HG03565 (cell line): Measurements from ENCODE around the gene CENATAC.
"Not testable (repeated sequence)": the region's sequence is repeated elsewhere in the genome, so short reads cannot be mapped to it uniquely, and the experiment has no call there.

ENCODE experiments used
- ATAC-seq: cut with Tn5 transposase; IDR thresholded peaks from one replicate; pipeline ENCODE4 v1.9.1; 2021; ENCODE audit warnings: mild to moderate bottlenecking, moderate library complexity; ENCODE audit not compliant: unreplicated experiment

Gene CENATAC

DNA sequence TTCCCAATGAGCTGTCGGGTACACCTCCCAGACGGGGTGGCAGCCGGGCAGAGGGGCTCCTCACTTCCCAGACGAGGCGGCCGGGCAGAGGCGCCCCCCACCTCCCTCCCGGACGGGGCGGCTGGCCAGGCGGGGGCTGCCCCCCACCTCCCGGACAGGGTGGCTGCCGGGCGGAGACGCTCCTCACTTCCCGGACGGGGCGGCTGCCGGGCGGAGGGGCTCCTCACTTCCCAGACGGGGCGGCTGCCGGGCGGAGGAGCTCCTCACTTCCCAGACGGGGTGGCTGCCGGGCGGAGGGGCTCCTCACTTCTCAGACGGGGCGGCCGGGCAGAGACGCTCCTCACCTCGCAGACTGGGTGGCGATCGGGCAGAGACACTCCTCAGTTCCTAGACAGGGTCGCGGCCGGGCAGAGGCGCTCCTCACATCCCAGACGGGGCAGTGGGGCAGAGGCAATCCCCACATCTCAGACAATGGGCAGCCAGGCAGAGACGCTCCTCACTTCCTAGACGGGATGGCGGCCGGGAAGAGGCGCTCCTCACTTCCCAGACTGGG, 6.4 kb upstream of the CENATAC start:
- not testable (repeated sequence) for ATAC-seq

DNA sequence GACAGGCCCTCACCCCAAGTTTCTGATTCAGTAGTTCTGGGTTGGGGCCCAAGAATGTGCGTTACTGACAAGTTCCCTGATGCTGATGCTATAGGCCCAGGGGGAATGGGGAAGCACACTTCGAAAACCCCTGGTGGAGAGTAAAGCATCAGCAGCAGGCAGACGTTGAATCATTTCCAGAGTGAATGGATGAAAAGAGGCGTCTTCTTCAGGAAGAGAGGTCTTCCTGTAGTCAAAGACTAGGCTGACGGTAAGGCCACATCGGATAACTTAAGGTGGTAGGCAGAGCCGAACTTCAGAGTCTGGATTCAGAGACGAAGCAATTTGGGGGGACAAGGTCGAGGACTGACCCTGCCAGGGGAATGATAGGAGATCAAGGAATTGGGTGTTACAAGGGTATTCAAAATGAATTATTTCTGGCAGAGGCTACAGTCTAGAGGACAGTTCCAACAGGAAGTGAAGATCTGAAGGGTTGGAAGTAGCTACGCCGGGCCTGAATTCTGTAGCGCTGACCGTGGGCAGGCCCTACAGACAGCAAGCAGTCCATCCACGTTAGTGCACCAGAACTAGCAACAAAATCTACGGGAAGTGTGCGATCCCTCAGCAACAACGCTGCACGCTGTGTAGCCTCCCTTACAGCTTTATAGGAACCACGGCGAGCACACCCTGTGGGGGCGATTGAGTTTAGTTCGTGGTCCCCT, 862 bp upstream of the CENATAC start:
- no peak for ATAC-seq

DNA sequence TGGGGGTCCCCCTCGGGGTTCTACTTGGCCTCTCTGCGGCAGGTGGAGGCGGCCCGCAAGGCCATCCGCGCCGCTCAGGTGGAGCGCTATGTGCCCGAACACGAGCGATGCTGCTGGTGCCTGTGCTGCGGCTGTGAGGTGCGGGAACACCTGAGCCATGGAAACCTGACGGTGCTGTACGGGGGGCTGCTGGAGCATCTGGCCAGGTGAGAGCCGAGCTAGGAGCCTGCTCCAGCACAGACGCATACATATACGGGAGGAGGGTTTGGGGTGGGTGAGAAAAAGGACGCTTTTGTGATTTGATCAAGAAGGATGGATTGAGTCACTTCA, 415 bp downstream of the CENATAC start:
- ATAC-seq: no peak

DNA sequence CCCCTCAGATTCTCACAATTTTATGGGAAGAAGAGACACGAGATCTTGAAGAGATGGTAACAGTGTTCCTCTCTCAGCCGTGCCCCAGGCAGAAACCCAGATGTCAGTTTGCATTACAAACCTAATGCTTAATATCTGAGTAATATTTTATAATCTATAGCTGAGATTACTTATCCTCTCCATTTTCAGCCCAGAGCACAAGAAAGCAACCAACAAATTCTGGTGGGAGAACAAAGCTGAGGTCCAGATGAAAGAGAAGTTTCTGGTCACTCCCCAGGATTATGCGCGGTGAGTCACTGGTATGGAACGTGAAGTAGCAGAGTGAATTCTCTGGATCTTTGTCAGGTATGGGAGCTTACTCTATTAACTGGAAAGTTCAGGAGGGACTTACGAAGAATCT, 884 bp downstream of the CENATAC start:
- no peak for ATAC-seq

DNA sequence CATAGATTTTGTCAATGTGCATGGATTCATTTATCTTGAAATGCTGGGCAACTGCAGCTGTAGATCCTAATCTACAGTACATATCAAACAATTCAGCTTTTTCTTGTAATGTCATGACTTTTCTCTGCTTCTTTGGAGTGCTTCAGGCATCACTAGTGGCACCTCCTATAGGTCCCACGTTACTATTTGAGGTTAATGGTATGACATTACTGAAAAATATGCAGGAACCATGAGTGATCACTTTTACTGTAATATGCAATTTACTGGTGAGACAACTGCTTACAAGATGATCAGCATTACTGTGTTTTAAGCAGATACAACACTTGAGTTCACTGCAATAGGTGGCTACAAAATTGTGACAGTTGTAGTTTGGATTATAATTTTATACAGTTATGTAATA, 3.0 kb downstream of the CENATAC start:
- no peak for ATAC-seq

DNA sequence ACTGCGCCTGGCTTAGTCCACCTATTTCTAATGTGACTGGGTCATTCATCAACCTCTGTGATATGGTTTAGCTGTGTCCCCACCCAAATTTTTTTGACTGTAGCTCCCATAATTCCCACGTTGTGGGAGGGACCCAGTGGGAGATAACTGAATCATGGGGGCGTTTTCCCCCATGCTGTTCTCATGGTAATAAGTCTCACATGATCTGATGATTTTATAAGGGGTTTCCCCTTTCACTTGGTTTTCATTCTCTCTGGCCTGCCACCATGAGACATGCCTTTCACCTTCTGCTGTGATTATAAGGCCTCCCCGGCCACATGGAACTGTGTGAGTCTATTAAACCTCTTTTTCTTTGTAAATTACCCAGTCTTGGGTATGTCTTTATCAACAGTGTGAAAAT, 8.7 kb downstream of the CENATAC start:
- no peak for ATAC-seq

DNA sequence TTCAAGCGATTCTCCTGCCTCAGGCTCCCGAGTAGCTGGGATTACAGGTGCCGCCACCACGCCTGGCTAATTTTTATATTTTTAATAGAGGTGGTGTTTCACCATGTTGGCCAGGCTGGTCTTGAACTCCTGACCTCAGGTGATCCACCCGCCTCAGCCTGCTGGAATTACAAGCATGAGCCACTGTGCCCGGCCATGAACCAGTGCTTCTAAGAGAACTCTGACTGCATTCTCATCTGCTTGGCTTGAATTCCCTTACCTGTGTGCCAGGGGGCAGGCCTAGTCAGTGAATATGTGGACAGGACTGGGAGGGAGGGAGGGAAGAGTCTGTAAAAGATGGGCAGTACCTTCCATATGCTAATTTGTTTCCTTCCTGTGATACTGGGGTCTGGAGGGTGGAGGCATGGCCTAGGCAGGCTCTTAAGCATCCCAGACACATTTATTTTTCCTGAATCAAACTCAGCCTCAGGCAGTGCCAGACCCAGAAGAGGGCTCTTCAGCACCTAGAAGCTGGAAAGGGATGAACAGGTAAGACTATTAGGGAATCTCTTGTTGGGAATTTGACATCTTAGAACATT, 13.6 kb downstream of the CENATAC start:
- no peak for ATAC-seq

DNA sequence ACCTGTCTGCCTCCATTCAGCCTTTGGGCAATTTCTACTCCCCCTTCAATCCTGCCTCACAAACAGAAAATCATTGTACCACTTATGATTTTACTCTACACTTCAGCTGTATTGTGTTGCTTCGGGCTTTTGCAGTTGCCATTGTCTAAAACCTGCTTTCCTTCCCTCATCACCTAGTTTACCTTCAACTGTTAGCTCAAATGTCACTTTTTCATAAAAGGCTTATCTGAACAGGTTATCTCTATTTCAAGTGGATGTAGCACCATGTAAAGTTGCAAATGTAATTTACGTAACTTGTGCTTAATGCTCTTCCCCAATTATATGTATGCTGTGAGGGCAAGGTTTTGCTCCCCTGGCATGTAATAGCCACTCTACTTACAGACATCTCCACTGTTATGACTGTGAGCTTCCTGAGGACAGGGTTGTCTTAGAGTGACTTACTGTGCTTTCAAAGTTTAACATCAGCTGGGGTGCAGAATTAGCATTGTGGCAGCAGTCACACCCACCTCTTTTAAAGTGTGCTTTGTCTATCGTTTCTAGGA, 14.8 kb downstream of the CENATAC start:
- no peak for ATAC-seq

DNA sequence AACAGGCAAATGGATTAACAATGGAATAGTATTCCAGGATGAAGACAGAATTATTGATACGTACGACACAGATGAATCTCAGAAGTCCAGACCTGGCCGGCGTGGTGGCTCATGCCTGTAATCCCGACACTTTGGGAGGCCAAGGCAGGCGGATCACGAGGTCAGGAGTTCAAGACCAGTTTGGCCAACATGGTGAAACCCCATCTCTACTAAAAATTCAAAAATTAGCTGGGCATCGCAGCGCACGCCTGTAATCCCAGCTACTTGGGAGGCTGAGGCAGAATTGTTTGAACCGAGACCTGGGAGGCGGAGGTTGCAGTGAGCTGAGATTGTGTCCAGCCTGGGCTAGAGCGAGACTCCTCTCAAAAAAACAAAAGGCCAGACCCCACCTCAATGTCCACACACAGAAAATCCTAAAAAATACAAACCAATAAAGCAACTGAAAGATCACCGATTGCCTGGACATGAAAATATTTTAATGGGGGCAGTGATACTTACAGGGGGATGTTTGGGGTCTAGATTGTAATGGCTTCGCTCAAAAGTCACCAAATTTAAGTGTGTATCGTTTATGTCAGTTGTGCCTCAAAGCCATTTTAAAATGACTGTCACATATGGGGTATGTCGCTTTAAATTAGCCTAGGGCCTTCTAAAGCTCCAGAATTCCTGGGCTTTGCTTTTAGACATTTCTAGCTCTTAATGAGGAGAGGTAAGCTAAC, 16.4 kb downstream of the CENATAC start:
- ATAC-seq: no peak

DNA sequence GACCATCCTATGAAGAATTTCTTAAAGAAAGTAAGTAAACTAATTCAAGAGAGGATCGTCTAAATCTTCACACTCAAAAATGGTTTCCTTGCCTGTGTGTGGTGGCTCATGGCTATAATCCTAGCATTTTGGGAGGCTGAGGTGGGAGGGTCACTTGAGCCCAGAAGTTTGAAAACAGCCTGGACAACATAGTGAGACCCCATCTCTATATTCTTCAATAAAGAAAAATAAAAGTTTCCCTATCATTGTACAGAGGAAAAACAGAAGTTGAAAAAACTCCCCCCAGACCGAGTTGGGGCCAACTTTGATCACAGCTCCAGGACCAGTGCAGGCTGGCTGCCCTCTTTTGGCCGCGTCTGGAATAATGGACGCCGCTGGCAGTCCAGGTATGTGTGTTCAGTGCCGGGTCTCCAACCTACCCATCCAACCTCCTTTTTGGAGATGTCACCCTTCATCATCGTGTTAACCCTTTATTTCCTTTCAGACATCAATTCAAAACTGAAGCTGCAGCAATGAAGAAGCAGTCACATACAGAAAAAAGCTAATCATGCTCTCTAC, 17.2 kb downstream of the CENATAC start:
- no peak for ATAC-seq

DNA sequence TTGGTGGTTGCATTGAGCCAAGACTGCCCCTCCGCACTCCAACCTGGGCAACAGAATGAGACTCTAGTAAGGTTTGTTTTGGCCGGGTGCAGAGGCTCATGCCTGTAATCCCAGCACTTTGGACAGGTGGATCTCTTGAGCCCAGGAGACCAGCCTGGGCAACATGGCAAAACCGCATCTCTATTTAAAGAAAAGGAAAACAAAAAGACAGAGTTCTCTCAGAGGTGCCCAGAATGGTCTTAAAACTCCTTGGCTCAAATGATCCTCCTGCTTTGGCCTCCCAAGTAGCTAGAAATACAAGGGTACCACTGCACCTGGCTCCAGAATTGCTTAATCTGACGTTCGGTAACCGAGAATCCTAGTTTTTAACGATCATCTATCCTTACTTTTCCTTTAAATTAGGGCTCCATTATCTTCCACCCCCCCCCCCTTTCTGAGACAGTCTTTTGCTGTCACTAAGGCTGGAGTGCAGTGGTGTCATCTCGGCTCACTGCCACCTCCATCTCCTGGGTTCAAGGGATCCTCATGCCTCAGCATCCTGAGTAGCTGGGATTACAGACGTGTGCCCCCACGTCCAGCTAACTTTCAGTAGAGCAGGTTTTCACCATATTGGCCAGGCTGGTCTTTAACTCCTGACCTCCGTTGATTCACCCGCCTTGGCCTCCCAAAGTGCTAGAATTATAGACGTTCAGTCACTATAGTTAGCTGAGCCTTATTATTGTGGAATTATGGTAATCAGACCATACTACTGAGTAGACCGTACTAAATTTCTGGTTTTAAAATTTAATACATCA, 18.5 kb downstream of the CENATAC start:
- no peak for ATAC-seq

DNA sequence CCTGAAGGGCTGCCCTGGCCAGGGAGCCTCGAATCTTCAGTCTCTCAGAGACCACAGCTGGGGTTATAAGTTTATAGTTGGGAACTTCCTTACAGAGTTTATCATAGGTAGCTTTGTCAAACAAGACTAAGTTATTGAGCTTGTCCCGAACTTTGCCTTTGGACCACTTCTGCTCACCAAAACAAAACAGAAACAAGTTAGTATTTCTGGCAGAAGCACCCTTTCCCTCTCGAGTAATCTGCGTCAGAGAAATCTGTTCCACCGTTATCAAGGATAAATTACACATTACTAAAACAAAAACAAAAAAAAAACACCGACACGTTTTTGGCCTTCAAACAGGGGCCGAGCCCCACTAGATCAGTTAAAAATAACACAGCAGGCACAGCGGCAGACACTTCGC, 19.4 kb downstream of the CENATAC start:
- not testable (repeated sequence) for ATAC-seq

DNA sequence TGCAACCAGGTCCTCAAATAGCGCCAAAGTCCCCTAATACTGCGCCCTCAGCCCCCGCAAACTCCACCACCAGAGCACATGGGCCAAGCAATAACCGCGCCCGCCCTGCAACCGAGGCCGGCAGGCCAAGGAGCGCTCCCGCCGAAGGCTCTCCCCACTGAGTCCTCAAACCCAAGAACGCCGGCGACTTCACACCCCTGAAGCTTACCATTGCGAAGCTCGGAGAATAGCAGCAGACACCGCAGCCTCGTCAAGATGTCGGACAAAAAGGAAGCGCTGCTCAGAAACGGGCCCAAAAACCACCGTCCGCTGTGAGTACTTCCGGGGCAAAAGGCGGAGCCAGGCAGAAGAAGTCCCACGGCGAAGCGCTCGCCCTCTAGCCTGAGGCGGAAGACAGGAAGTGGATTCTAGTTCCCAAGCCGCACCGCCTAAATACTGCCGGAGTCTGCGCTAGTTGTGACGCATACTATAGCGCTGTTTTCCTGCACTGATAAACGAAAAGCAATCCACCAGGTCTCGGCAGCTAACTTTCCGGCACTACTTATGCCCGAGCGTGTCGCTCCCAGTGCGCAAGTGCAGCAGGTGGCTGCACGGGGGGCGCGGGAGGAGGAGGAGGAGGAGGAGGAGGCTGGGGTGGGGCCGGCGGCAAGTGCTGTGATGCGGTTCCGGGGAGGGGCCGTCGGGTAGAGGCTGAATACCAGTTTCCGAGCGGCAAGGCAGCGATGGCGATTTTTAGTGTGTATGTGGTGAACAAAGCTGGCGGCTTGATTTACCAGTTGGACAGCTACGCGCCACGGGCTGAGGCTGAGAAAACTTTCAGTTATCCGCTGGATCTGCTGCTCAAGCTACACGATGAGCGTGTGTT, 20.4 kb downstream of the CENATAC start, which contains the start of the genes RPS25 and TRAPPC4:
Gene RPS25 (minus strand): TSS at position 270 of the 865 bp plus-strand sequence. CDS start 59 bp downstream, at position 211.
Gene TRAPPC4 (plus strand): TSS at position 693 of the 865 bp plus-strand sequence. CDS start 30 bp downstream, at position 723.
- peak; percentile 74 for ATAC-seq

DNA sequence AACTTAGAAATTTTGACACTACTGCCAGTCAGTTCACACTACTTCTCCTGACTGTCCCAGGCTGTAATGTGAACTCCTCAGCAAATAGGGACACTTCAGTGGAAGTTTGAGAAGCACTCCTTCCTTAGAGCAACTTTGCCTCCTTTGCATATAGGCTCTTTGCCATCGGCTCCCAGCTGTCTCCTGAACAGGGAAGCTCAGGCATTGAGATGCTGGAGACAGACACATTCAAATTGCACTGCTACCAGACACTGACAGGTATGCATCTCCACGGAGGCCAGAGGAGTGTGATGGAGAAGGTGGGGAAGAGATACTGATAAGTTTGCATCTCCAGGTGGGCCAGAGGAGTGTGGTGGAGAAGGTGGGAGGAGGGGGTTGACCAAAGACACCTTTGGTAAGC, 22.1 kb downstream of the CENATAC start:
- no peak for ATAC-seq

DNA sequence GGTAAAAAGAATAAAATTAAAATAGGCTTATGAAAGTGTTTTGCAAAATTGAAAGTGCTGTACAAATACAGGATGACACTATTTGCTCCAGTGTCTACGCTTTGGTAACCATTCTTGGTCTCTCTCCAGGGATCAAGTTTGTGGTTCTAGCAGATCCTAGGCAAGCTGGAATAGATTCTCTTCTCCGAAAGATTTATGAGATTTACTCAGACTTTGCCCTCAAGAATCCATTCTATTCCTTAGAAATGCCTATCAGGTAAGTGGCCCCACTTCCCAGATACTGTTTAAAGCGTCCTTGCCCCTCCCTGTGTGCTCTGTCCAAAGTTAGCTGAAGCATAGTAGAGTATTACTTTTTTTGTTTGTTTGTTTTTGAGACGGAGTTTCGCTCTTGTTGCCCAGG, 23.7 kb downstream of the CENATAC start:
- ATAC-seq: no peak

DNA sequence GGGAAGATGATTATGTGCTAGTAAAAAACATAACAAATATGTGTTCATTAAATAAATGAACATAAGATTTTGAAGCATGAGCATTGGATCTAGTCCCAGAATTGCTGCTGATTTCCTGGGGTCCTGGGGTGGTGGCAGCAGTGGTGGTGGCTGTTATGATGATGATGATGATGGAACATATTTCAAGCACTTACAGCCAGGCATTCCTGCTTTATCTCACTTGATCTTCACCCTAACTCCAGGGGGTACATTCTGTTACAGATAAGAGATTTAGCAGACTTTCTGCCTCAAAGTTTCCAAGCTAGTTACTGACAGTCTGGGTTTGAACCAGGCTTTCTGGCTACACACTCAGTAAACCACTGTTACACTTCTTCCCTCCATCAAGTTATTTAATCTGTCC, 25.8 kb downstream of the CENATAC start:
- ATAC-seq: no peak

DNA sequence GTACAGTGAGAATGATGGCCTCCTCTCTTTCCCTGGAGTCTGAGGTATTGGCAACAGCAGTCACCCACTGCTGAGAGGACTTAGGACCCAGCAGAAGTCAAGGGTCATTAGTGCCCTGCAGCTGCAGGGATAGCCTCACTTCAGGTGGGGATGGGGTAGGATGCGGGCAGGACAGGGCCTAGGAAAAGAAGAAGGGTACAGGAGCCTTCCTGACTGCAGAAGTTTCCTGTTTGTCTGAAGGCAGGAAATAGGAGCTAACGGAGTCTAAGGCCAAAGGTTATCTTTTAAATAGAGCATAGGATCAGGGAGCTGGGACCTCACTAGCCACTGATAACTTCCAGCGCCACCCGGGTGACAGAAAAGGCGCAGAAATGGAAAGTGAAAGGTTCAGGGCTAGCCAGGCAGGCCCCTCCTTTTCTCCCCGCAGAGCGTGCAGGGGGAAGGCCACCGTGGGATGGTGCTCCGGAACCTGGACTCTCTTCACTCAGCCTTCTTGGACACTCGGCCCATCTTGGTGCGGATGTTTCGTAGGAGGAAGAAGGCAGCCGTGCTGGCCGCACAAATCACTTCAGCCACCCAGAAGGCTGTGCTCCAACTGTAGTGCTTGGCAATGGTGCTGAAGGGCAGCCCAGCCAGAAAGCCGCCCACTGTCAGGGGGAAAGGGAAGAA, 26.6 kb downstream of the CENATAC start:
- no peak for ATAC-seq

DNA sequence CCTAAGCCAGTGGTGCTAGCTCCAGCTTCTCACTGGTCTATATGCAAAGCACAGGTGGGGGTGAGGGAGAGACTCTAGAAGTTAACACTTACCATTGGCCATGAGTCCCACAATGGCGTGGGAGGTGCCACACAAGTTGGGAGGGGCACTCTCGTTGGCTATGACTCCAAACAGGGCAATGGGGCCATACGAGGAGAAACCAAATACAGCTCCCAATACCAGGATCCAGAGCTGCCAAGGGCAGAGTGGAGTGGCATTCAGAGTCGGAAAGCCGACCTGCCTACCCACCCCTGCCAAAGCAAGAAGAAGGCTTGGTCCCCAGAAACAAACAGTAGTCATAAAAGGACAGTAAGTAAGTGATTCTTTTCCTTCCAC, 27.1 kb downstream of the CENATAC start:
- ATAC-seq: no peak

DNA sequence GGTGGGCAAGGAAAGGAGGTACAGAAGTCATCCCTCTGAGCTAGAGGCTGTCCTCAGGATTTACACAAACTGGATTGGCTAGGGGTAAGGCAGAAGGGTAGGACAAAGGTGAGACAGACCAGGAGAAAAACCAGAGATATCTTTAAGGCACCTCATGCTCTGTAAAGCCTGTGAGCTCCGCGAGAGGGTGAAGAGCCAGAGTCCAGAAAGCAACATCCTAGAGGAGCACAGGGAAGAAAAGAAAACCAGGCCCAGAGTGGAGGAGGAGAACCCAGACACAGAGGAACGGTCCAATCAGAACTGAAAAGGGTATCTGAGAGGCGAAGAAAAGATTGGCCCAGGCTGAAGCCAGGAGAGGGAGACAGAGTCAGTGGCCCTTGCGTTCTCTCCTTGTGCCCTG, 27.6 kb downstream of the CENATAC start:
- ATAC-seq: no peak
